ENCODE results near the gene ACSL5. TPM values are rescaled to one million over a fixed set of nuclear protein-coding genes. Genes with fewer than 3 reads are reported as not detected.
A peak's percentile ranks its signal among the peaks of the same experiment; 100 is the strongest.

ACSL5 gene
- total RNA-seq, 2 donors from 2014 or later: 14.5 to 19.7 TPM

GRCh38 chr10:112433136-112433535 is 59.2 kb downstream of the ACSL5 start:
- H3K9me3 ChIP-seq: no peaks in the 10 kb centered on the region
- peaks cover 0 to 3% of the 10 kb centered on the region in 2 donors for H3K36me3 ChIP-seq
- H3K27ac ChIP-seq: no peak overlapping the region
- no peak overlapping the region for H3K4me3 ChIP-seq
- no peak for DNase-seq (ENCODE audit: low spot score)
- H3K27me3 ChIP-seq (replicated peaks; ENCODE audit: insufficient read depth): no peaks in the 10 kb centered on the region
- TF ChIP-seq CTCF (IDR thresholded peaks at IDR 0.05) (no peak), POLR2AphosphoS5 (IDR thresholded peaks at IDR 0.05) (no peak), POLR2A (IDR thresholded peaks at IDR 0.05) (no peak)
- 96% methylated on average over 2 of the region's 2 CpGs for WGBS
- H3K4me1 ChIP-seq (replicated peaks): no peaks in the 10 kb centered on the region
- intact Hi-C loops (cut with DNase I): no loop called here

GRCh38 chr10:112434988-112435619 is 61.2 kb downstream of the ACSL5 start:
- WGBS: 87% methylated on average over 2 of the region's 2 CpGs
- Histone ChIP-seq H3K9me3 (no peaks in the 10 kb centered on the region), H3K4me1 (replicated peaks) (no peaks in the 10 kb centered on the region), H3K27me3 (replicated peaks; ENCODE audit: insufficient read depth) (no peaks in the 10 kb centered on the region), H3K36me3 (peaks cover 0 to 3% of the 10 kb centered on the region in 2 donors), H3K27ac (no peak overlapping the region), H3K4me3 (no peak overlapping the region)
- intact Hi-C loops (cut with DNase I): no loop called here
- no peak for DNase-seq (ENCODE audit: low spot score)
- TF ChIP-seq POLR2AphosphoS5 (IDR thresholded peaks at IDR 0.05) (no peak), CTCF (IDR thresholded peaks at IDR 0.05) (peak in 3 of 4 experiments; percentile 47 to 58 (median 52))

GRCh38 chr10:112438356-112438755 is 64.4 kb downstream of the ACSL5 start:
- peaks cover 0 to 3% of the 10 kb centered on the region in 2 donors for H3K36me3 ChIP-seq
- no peak overlapping the region for H3K27ac ChIP-seq
- intact Hi-C loops (cut with DNase I): no loop called here
- 93% methylated on average over 4 of the region's 4 CpGs for WGBS
- H3K27me3 ChIP-seq (replicated peaks; ENCODE audit: insufficient read depth): no peaks in the 10 kb centered on the region
- TF ChIP-seq POLR2AphosphoS5 (IDR thresholded peaks at IDR 0.05) (no peak), CTCF (IDR thresholded peaks at IDR 0.05) (no peak), POLR2A (IDR thresholded peaks at IDR 0.05) (no peak)
- no peaks in the 10 kb centered on the region for H3K4me1 ChIP-seq (replicated peaks)
- H3K9me3 ChIP-seq: no peaks in the 10 kb centered on the region
- no peak overlapping the region for H3K4me3 ChIP-seq
- DNase-seq (ENCODE audit: low spot score): no peak

- no peak overlapping the region for H3K27ac ChIP-seq
- intact Hi-C loops (cut with DNase I): no loop called here
- no peaks in the 10 kb centered on the region for H3K4me1 ChIP-seq (replicated peaks)
- no peak for DNase-seq (ENCODE audit: low spot score)
- TF ChIP-seq CTCF (IDR thresholded peaks at IDR 0.05) (no peak), POLR2A (IDR thresholded peaks at IDR 0.05) (no peak), POLR2AphosphoS5 (IDR thresholded peaks at IDR 0.05) (no peak)
- no peaks in the 10 kb centered on the region for H3K27me3 ChIP-seq (replicated peaks; ENCODE audit: insufficient read depth)
- peaks cover 0 to 3% of the 10 kb centered on the region in 2 donors for H3K36me3 ChIP-seq
- H3K9me3 ChIP-seq: no peaks in the 10 kb centered on the region
- WGBS: 50% methylated on average over 1 of the region's 1 CpG
- H3K4me3 ChIP-seq: no peak overlapping the region
These were observed 67.6 kb downstream of the ACSL5 start for GRCh38 chr10:112441520-112441919.

- intact Hi-C loops (cut with DNase I): no loop called here
- H3K4me3 ChIP-seq: no peak overlapping the region
- TF ChIP-seq CTCF (IDR thresholded peaks at IDR 0.05) (no peak), POLR2A (IDR thresholded peaks at IDR 0.05) (no peak), POLR2AphosphoS5 (IDR thresholded peaks at IDR 0.05) (no peak)
- no peak for DNase-seq (ENCODE audit: low spot score)
- 57% methylated on average over 3 of the region's 3 CpGs for WGBS
- H3K36me3 ChIP-seq: peaks cover 0 to 3% of the 10 kb centered on the region in 2 donors
- H3K27me3 ChIP-seq (replicated peaks; ENCODE audit: insufficient read depth): no peaks in the 10 kb centered on the region
- H3K4me1 ChIP-seq (replicated peaks): no peaks in the 10 kb centered on the region
- H3K27ac ChIP-seq: no peak overlapping the region
- no peaks in the 10 kb centered on the region for H3K9me3 ChIP-seq
These were observed 68.1 kb downstream of the ACSL5 start for GRCh38 chr10:112442063-112442462.

All from prostate gland (tissue), 2 donors.